Fibroblast of villous mesenchyme (primary cell): Measurements from ENCODE around the gene SNX25. TPM values are rescaled to one million over a fixed set of nuclear protein-coding genes. Genes with fewer than 3 reads are reported as not detected.
A peak's percentile ranks its signal among the peaks of the same experiment; 100 is the strongest.
"Not testable (repeated sequence)": the region's sequence is repeated elsewhere in the genome, so short reads cannot be mapped to it uniquely, and the experiment has no call there.

Experiments used
- DNase-seq: peaks from one replicate; pipeline ENCODE4 v3.0.0-alpha.2; 2010; ENCODE audit warnings: low read depth
- H3K4me3 ChIP-seq: 2 replicates; pipeline ENCODE4 v1.5.1; 2011; ENCODE audit warnings: low read depth, mild to moderate bottlenecking, low read length
- total RNA-seq: library from RNA; depleted of rRNA; stranded (reverse); fragments of >200 nt; gene quantifications from 2 replicates; pipeline ENCODE4 v1.2.3, GENCODE V29; 2012
- TF ChIP-seq, protein P1 (sequence below): IDR thresholded peaks from 2 replicates; pipeline ENCODE4 v1.5.1; 2012; ENCODE audit warnings: low read depth, mild to moderate bottlenecking, low read length; ENCODE audit not compliant: insufficient read depth

Gene SNX25
- total RNA-seq, 1 donor: 47.1 TPM

GRCh38 chr4:185205697-185206342 lies 3.6 kb upstream of the SNX25 start:
- H3K4me3 ChIP-seq: no peak overlapping the region
- TF ChIP-seq, protein P1, sequence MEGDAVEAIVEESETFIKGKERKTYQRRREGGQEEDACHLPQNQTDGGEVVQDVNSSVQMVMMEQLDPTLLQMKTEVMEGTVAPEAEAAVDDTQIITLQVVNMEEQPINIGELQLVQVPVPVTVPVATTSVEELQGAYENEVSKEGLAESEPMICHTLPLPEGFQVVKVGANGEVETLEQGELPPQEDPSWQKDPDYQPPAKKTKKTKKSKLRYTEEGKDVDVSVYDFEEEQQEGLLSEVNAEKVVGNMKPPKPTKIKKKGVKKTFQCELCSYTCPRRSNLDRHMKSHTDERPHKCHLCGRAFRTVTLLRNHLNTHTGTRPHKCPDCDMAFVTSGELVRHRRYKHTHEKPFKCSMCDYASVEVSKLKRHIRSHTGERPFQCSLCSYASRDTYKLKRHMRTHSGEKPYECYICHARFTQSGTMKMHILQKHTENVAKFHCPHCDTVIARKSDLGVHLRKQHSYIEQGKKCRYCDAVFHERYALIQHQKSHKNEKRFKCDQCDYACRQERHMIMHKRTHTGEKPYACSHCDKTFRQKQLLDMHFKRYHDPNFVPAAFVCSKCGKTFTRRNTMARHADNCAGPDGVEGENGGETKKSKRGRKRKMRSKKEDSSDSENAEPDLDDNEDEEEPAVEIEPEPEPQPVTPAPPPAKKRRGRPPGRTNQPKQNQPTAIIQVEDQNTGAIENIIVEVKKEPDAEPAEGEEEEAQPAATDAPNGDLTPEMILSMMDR: no peak
- DNase-seq: no peak

DNA sequence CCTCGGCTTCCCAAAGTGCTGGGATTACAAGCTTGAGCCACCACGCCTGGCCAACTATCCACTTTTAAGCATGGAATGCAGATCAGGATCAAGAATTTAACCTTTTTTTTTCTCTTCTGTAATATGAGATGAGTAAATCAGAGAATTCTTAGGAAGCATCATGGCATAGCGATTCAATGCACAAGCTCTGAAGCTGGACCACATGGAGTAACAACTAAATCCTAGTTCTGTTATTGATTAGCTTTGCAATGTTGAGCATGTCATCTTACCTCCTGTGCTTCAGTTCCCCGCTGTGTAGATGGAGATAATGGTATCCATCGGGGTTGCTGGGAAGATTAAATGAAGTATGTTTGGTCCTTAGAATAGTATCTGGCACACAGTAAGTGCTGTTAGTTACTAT lies 1.9 kb upstream of the SNX25 start:
- TF ChIP-seq, protein P1: no peak
- H3K4me3 ChIP-seq: no peak overlapping the region
- DNase-seq: no peak

- not testable (repeated sequence) for DNase-seq
- H3K4me3 ChIP-seq: peak overlapping the region; percentile 89
Observed at GRCh38 chr4:185209852-185210101, 379 bp downstream of the SNX25 start.

DNA sequence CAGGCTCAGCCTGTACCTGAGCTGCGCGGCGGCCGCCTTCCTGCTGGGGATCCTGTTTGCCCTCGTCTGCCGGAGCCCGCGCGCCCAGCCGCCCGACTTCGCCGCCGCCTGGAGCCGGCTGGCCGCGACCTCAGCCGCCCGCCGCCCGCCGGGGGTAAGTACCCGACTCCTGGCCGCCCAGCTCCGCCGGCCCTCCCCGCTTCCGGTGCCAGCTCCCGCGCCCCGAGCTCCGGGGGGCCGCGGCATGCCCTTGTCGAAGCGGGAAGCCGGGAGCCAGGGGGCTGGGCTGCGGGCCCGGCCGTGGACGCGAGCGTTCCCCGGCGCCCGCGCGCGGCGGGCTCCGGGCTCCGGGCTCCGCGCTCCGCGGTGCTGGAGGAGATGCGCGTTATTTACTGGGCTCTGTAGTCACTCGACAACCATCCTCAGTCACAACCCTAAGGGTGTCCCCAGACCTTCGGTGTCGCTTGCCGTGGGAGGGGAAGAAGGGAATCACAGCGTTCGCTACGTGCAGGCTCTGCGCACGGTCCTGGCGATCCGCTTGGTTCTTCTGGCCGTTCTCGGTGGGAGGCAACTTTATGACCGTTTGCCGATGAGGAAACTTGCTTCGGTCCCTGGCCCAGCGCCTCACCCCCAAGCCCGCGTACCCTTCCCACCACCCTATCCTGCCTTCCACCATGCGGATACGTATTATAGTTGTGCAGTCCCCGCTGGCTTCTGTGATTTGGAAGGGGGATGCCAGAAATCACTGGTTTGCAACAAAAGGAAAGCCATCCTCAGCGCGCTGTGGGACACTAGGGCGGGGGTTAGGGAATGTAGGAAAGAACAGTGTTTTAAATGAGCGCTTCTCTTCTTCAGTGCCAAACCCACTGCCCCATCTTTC lies 944 bp downstream of the SNX25 start:
- H3K4me3 ChIP-seq: peak overlapping the region; percentile 89
- peak; percentile 61 for DNase-seq
- TF ChIP-seq, protein P1: no peak

- TF ChIP-seq, protein P1: no peak
- H3K4me3 ChIP-seq: peak overlapping the region; percentile 89
- DNase-seq: peak; percentile 22
Observed at GRCh38 chr4:185211035-185211434, 1.6 kb downstream of the SNX25 start.

DNA sequence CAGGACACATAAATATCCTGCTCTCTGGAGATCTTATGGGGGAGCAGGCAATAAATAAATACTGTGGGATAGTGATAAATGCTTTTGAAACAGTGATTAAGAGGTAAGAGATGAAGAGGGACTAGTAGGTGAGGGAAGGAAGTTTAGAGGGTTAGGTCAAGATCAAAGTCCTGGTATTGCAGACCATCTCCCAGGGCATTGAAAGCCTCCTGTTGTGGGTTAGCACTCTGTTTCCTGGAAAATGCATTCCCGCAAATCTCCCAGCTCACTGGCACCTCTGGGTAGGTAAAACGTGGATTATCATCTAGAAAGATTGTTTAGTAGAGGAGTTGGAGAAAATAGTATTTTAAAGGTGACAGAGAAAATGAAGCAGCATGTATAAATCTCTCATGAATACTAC lies 2.2 kb downstream of the SNX25 start:
- peak overlapping the region; percentile 89 for H3K4me3 ChIP-seq
- no peak for DNase-seq
- TF ChIP-seq, protein P1: no peak

DNA sequence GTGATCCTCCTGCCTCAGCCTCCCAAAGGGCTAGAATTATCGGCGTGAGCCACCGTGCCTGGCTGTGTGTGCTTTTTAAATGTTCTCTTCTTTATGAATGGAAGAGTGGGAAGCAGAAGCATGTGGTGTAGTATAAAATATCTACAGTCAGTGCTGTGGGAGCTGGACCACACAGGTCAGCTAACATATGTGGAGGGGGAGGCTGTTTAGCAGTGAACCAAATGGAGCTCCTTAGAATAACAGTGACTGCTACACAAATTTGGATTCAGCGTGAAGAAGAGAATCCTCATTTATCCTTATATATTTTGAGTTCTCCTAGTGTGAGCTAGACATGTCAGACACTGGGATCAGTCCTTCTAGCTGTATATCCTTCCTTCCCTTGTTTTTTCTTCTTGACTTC lies 3.2 kb downstream of the SNX25 start:
- TF ChIP-seq, protein P1: no peak
- H3K4me3 ChIP-seq: no peak overlapping the region
- peak; percentile 44 for DNase-seq
